ENCODE data around the gene RPL36AL.
A peak's percentile ranks its signal among the peaks of the same experiment; 100 is the strongest.
"Not testable (repeated sequence)": the region's sequence is repeated elsewhere in the genome, so short reads cannot be mapped to it uniquely, and the experiment has no call there.

The RPL36AL gene

GRCh38 chr14:49620182-49621113 is at the start of gene RPL36AL, which contains the start of gene MGAT2:
Gene RPL36AL, minus strand, starts transcription at chr14:49620626. Its CDS starts 1,522 bp downstream, at chr14:49619104.
Gene MGAT2, plus strand, starts transcription at chr14:49620799. Its CDS starts 470 bp downstream, at chr14:49621269.
- TF ChIP-seq CTCF (IDR thresholded peaks at IDR 0.05; ENCODE audit: low read depth, low read length), result peak; percentile 20; the same call in 1 of the 2 replicates
- peak; percentile 98 for DNase-seq (ENCODE audit: extremely low read depth, low read depth)

GRCh38 chr14:49659526-49660455 is 39.4 kb upstream of the RPL36AL start:
- no peak for DNase-seq (ENCODE audit: extremely low read depth, low read depth)
- no peak for TF ChIP-seq CTCF (IDR thresholded peaks at IDR 0.05; ENCODE audit: low read depth, low read length)

- DNase-seq (ENCODE audit: extremely low read depth, low read depth), result not testable (repeated sequence)
These were observed 37.1 kb upstream of the RPL36AL start for GRCh38 chr14:49657500-49657899.

- TF ChIP-seq CTCF (IDR thresholded peaks at IDR 0.05; ENCODE audit: low read depth, low read length), result no peak
- no peak for DNase-seq (ENCODE audit: extremely low read depth, low read depth)
These were observed 34.1 kb upstream of the RPL36AL start for GRCh38 chr14:49654511-49654910.

- TF ChIP-seq CTCF (IDR thresholded peaks at IDR 0.05; ENCODE audit: low read depth, low read length), result no peak
- no peak for DNase-seq (ENCODE audit: extremely low read depth, low read depth)
These were observed 33.1 kb upstream of the RPL36AL start for GRCh38 chr14:49653508-49653907.

- no peak for TF ChIP-seq CTCF (IDR thresholded peaks at IDR 0.05; ENCODE audit: low read depth, low read length)
- no peak for DNase-seq (ENCODE audit: extremely low read depth, low read depth)
These were observed 21.7 kb upstream of the RPL36AL start for GRCh38 chr14:49642163-49642562.

GRCh38 chr14:49641697-49642129 is 21.3 kb upstream of the RPL36AL start:
- no peak for DNase-seq (ENCODE audit: extremely low read depth, low read depth)
- TF ChIP-seq CTCF (IDR thresholded peaks at IDR 0.05; ENCODE audit: low read depth, low read length), result no peak

Data from AG09319 (cell line).